Activated T-helper 9 cell treated with anti-CD3 and anti-CD28 coated beads, Interleukin-2, amount 50 U/mL, for 16 hours (primary cell): Measurements from ENCODE around the gene ASXL1.

Experiments used
- DNase-seq: peaks from one replicate; pipeline ENCODE4 v3.0.0-alpha.2; 2020; ENCODE audit warnings: low read depth

The ASXL1 gene

GRCh38 chr20:32407131-32407750 is 49.1 kb downstream of the ASXL1 start:
- DNase-seq = peak; percentile 24

GRCh38 chr20:32411955-32412706 is 54.0 kb downstream of the ASXL1 start:
- DNase-seq = no peak

- no peak for DNase-seq
Measured at GRCh38 chr20:32415494-32415893, 57.4 kb downstream of the ASXL1 start.

GRCh38 chr20:32416206-32416605 is 58.1 kb downstream of the ASXL1 start:
- DNase-seq = no peak

GRCh38 chr20:32418376-32418775 is 60.2 kb downstream of the ASXL1 start:
- no peak for DNase-seq

- DNase-seq = no peak
Measured at GRCh38 chr20:32421290-32421689, 63.2 kb downstream of the ASXL1 start.

- DNase-seq = no peak
Measured at GRCh38 chr20:32427996-32428395, 69.9 kb downstream of the ASXL1 start.

- DNase-seq = no peak
Measured at GRCh38 chr20:32429343-32429742, 71.2 kb downstream of the ASXL1 start.

- DNase-seq = no peak
Measured at GRCh38 chr20:32429745-32430360, 71.7 kb downstream of the ASXL1 start.

- no peak for DNase-seq
Measured at GRCh38 chr20:32431457-32431856, 73.3 kb downstream of the ASXL1 start.

GRCh38 chr20:32432277-32432676 is 74.1 kb downstream of the ASXL1 start:
- no peak for DNase-seq

GRCh38 chr20:32433311-32434021 is 75.3 kb downstream of the ASXL1 start:
- no peak for DNase-seq

- DNase-seq = no peak
Measured at GRCh38 chr20:32434434-32434833, 76.3 kb downstream of the ASXL1 start.

GRCh38 chr20:32435449-32436107 is 77.4 kb downstream of the ASXL1 start:
- no peak for DNase-seq

- no peak for DNase-seq
Measured at GRCh38 chr20:32436142-32436861, 78.2 kb downstream of the ASXL1 start.

- no peak for DNase-seq
Measured at GRCh38 chr20:32436968-32437367, 78.8 kb downstream of the ASXL1 start.

- no peak for DNase-seq
Measured at GRCh38 chr20:32437391-32438074, 79.4 kb downstream of the ASXL1 start.

- DNase-seq = no peak
Measured at GRCh38 chr20:32438331-32438858, 80.3 kb downstream of the ASXL1 start.

GRCh38 chr20:32439132-32439829 is 81.2 kb downstream of the ASXL1 start:
- DNase-seq = no peak
